GM12878 (cell line): ENCODE data around the gene CACNA2D3. TPM values are rescaled to one million over a fixed set of nuclear protein-coding genes. Genes with fewer than 3 reads are reported as not detected.

Experiments
- ATAC-seq: fragments of 200-7000 bp; cut with Tn5 transposase; 3 replicates; pipeline ENCODE4 v1.9.1; 2020; ENCODE audit warnings: mild to moderate bottlenecking, moderate library complexity
- BruUV-seq: library from RNA; stranded (reverse); fragments of 400-500 nt; replicated peaks from 2 replicates; lab custom pipeline; 2021; lab: Mats Ljungman, UMichigan
- CTCF ChIA-PET: fragments of 300-600 bp; sonication (Branson Sonifier 250); formaldehyde crosslinking; extraction: SDS; loops from one replicate; lab custom pipeline; 2021; ENCODE audit warnings: inconsistent platforms; lab: Yijun Ruan, JAX
- POLR2A ChIA-PET: fragments of 350-600 bp; formaldehyde crosslinking; extraction: SDS; loops from one replicate; lab custom pipeline; 2021; ENCODE audit warnings: inconsistent platforms; lab: Charles Lee
- RAD21 ChIA-PET: fragments of 300-600 bp; sonication (Branson Sonifier 250); formaldehyde crosslinking; loops from one replicate; lab custom pipeline; 2023; ENCODE audit warnings: antibody characterized with exemption; ENCODE audit not compliant: unreplicated experiment; lab: Charles Lee
- SMC1A ChIA-PET: fragments of 300-600 bp; sonication (Branson Sonifier 250); formaldehyde crosslinking; loops from one replicate; lab custom pipeline; 2023; ENCODE audit not compliant: unreplicated experiment, uncharacterized antibody; lab: Charles Lee
- DNase-seq: peaks from one replicate; pipeline ENCODE4 v3.0.0-alpha.2; 2011; ENCODE audit warnings: low read depth, low spot score
- FAIRE-seq: peaks from 3 replicates; lab custom pipeline; 2011; peaks lifted over from hg19 to GRCh38; lab: Jason Lieb, UNC
- H2AFZ ChIP-seq: 2 replicates; pipeline ENCODE4 v1.6.0; 2011; ENCODE audit warnings: low read depth, low read length, control low read depth; ENCODE audit not compliant: control insufficient read depth
- H3K27ac ChIP-seq: 2 replicates; pipeline ENCODE4 v1.5.1; 2011; ENCODE audit warnings: control low read depth; ENCODE audit not compliant: control insufficient read depth, insufficient read depth
- H3K27me3 ChIP-seq, 2 experiments: replicated peaks in 1 of 2; 2 replicates each; pipeline versions ENCODE4 v1.6.0 to v1.6.1; 2011; ENCODE audit warnings: low read length in 1 of 2; ENCODE audit not compliant: control insufficient read depth in 2 of 2, insufficient read depth in 2 of 2
- H3K36me3 ChIP-seq, 2 experiments: 2 replicates each; pipeline ENCODE4 v1.5.1; 2011; ENCODE audit warnings: low read length in 1 of 2; ENCODE audit not compliant: control insufficient read depth in 2 of 2, insufficient read depth in 2 of 2
- H3K4me1 ChIP-seq: 2 replicates; pipeline ENCODE4 v1.6.1; 2011; ENCODE audit warnings: mild to moderate bottlenecking, low read length, moderate library complexity, mixed read lengths; ENCODE audit not compliant: control insufficient read depth, insufficient read depth
- H3K4me2 ChIP-seq: 2 replicates; pipeline ENCODE4 v1.6.0; 2011; ENCODE audit warnings: control low read depth; ENCODE audit not compliant: control insufficient read depth, insufficient read depth
- H3K4me3 ChIP-seq: fragments of 200-600 bp; sonication (generic); 2 replicates; pipeline ENCODE4 v1.5.1; 2016
- H3K79me2 ChIP-seq: 2 replicates; pipeline ENCODE4 v1.6.0; 2011; ENCODE audit warnings: low read length; ENCODE audit not compliant: control insufficient read depth, insufficient read depth
- H3K9ac ChIP-seq: 2 replicates; pipeline ENCODE4 v1.8.0; 2011; ENCODE audit warnings: low read length, control low read depth, mixed read lengths; ENCODE audit not compliant: control insufficient read depth, insufficient read depth
- H3K9me3 ChIP-seq: replicated peaks from 3 replicates; pipeline ENCODE4 v1.5.1; 2011; ENCODE audit warnings: mild to moderate bottlenecking, low read length; ENCODE audit not compliant: control insufficient read depth, insufficient read depth
- H4K20me1 ChIP-seq: 2 replicates; pipeline ENCODE4 v1.6.0; 2011; ENCODE audit not compliant: control insufficient read depth, insufficient read depth
- BACH1 ChIP-seq: fragments of 450-650 bp; IDR thresholded peaks from 2 replicates; pipeline ENCODE4 v1.6.1; 2017; ENCODE audit warnings: mild to moderate bottlenecking, borderline replicate concordance
- CHD4 ChIP-seq: fragments of 200-600 bp; sonication (generic); IDR thresholded peaks from 2 replicates; pipeline ENCODE4 v1.6.1; 2016; ENCODE audit warnings: mild to moderate bottlenecking
- CREM ChIP-seq: IDR thresholded peaks from 2 replicates; pipeline ENCODE4 v1.6.1; 2014; ENCODE audit warnings: antibody characterized with exemption, low read depth
- GATAD2B ChIP-seq: fragments of 450-650 bp; conservative IDR thresholded peaks from 2 replicates; pipeline ENCODE4 v1.6.1; 2017; ENCODE audit warnings: low read depth, mild to moderate bottlenecking, moderate library complexity
- HDAC2 ChIP-seq: fragments of 200-600 bp; sonication (generic); IDR thresholded peaks from 2 replicates; pipeline ENCODE4 v1.6.1; 2017
- NFYB ChIP-seq: IDR thresholded peaks from 2 replicates; pipeline ENCODE4 v1.6.1; 2011; ENCODE audit warnings: low read depth, mild to moderate bottlenecking, low read length, improper control_type of control experiment, moderate library complexity; ENCODE audit not compliant: insufficient read depth
- PAX8 ChIP-seq: fragments of 450-650 bp; IDR thresholded peaks from 2 replicates; pipeline ENCODE4 v1.6.1; 2017; ENCODE audit warnings: mild to moderate bottlenecking, moderate library complexity
- POLR2A ChIP-seq: IDR thresholded peaks from 2 replicates; pipeline ENCODE4 v1.6.1; 2011; ENCODE audit warnings: low read depth, mild to moderate bottlenecking, low read length
- POLR2AphosphoS5 ChIP-seq: IDR thresholded peaks from 2 replicates; pipeline ENCODE4 v1.6.1; 2011; ENCODE audit warnings: mild to moderate bottlenecking, low read length, inconsistent platforms
- RELA ChIP-seq: fragments of 450-650 bp; IDR thresholded peaks from 2 replicates; pipeline ENCODE4 v1.8.0; 2014; ENCODE audit warnings: borderline replicate concordance; ENCODE audit not compliant: partially characterized antibody
- SMARCA5 ChIP-seq: fragments of 450-650 bp; IDR thresholded peaks from 2 replicates; pipeline ENCODE4 v1.6.1; 2017; ENCODE audit warnings: mild to moderate bottlenecking
- SREBF1 ChIP-seq: IDR thresholded peaks from 2 replicates; pipeline ENCODE4 v1.6.1; 2012; ENCODE audit warnings: mild to moderate bottlenecking, low read length
- SRF ChIP-seq, 2 experiments: IDR thresholded peaks; 2 replicates each; pipeline ENCODE4 v1.6.1; 2011; ENCODE audit warnings: low read depth in 2 of 2, low read length in 2 of 2, mild to moderate bottlenecking in 1 of 2, moderate library complexity in 1 of 2
- USF2 ChIP-seq: IDR thresholded peaks from 2 replicates; pipeline ENCODE4 v1.6.1; 2011; ENCODE audit warnings: low read depth, low read length, improper control_type of control experiment, borderline replicate concordance
- WRNIP1 ChIP-seq: IDR thresholded peaks from 2 replicates; pipeline ENCODE4 v1.6.1; 2011; ENCODE audit warnings: low read depth, low read length, improper control_type of control experiment, borderline replicate concordance
- YBX1 ChIP-seq: fragments of 450-650 bp; IDR thresholded peaks from 2 replicates; pipeline ENCODE4 v1.6.1; 2016; ENCODE audit warnings: antibody characterized with exemption
- ZZZ3 ChIP-seq: IDR thresholded peaks from 2 replicates; pipeline ENCODE4 v1.6.1; 2011; ENCODE audit warnings: low read depth; ENCODE audit not compliant: control insufficient read depth, insufficient read length
- WGBS: methylation state at CpG from one replicate; pipeline ENCODE4 v1.1.6; 2016; ENCODE audit warnings: low lambda C conversion rate; ENCODE audit not compliant: insufficient replicate concordance, insufficient coverage; ENCODE audit errors: missing lambda C conversion rate; 5-methylcytosine and 5-hydroxymethylcytosine counted together
- in situ Hi-C: fragments of 300-500 bp; cut with MboI; formaldehyde crosslinking; loops from 9 replicates; pipeline ENCODE4 v1.14.3; 2018; ENCODE audit warnings: mixed read lengths
- intact Hi-C: fragments of 100-400 bp; cut with micrococcal nuclease; formaldehyde crosslinking; loops from one replicate; pipeline ENCODE4 v1.14.2; 2022; ENCODE audit not compliant: unreplicated experiment
- polyA plus RNA-seq, 11 experiments: library from polyadenylated mRNA; depleted of rRNA in 4 of 11; unstranded in 6 of 11; stranded (reverse) in 5 of 11; fragments of >200 nt; fragmentation: Nextera tagmentation in 4 of 11; fragmentation: Illumina TruSeq in 1 of 11; extraction: Ambion mirVana in 4 of 11; extraction: Trizol in 1 of 11; gene quantifications; 1 replicate in 1 of 11; 2 replicates in 10 of 11; pipeline versions ENCODE4 v1.2.1 to v1.2.3, GENCODE V29; 2011 to 2016; ENCODE audit warnings: inconsistent platforms in 2 of 11, missing spikeins in 2 of 11, low read depth in 1 of 11
- total RNA-seq, 4 experiments: library from RNA; depleted of rRNA in 3 of 4; stranded (reverse); fragments of >200 nt in 3 of 4; fragmentation: Illumina TruSeq in 1 of 4; extraction: Trizol in 1 of 4; gene quantifications; 2 replicates each; pipeline versions ENCODE4 v1.2.1 to v1.2.3, GENCODE V29; 2013 to 2021
- TF ChIP-seq, protein P1 (sequence below): fragments of 450-650 bp; formaldehyde crosslinking; IDR thresholded peaks from 2 replicates; pipeline ENCODE4 v1.4.0; 2020; ENCODE audit warnings: mild to moderate bottlenecking, moderate library complexity

CACNA2D3 gene
- total and polyA plus RNA-seq, 10 of the 15 experiments (the other 5 are each of a cell fraction or from before 2014, with no cell fraction given), result not detected

DNA sequence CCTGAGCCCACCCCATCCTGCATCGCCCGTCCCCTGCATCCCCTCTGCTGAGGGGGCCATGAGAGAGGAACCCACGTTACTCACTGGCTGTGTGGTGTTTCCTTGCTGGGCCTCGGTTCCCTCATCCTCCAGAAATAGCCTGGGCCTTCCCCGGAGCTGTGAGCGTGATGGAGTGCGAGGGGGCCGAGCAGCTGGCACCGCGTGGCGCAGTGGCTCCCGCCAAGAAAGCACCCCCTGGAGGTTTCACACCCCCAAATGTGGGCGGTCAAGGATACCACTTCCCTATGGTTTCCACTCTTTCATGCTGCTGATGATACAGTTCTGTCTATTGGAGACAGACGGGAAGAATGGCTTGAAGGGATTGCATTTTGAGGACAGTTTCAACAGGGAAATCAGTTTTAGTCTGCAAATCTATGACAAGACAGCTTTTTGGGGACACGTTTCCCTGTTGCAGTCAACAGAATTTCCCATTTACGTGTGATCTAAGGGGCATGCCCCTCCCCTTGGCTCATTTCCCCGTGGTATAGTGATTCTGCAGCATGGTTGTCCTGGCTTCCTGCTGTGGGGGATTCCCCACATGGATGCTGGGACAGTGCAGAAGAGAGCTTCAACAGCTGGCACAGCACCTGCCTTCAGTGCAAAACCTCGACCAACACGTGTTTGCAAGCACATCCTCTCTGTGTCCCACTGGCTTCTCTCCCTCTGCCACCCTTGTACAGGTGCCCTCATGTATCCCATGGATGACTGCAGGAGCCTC is 428.0 kb downstream of the CACNA2D3 start (continued):
- no peak for TF ChIP-seq ZZZ3

DNA sequence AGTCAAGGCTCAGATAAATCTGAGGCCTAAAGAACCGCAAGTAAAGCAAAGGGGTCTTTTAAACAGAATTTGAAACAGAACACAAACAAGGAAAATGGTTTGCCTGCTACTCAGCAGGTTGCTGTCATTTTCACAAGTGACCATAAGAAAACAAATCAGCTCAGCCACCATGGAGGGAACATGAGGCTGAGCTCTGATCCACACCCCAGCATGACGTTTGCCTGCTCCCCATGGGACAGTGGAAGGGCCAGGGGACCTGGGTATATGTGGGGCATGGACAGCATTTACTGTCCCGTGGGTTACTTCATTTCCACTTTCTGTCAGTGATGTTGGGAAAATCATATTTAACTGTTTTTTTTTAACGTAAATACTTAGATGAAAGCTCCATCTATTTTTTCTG is 434.3 kb downstream of the CACNA2D3 start:
- no peak for DNase-seq
- no peaks in the 10 kb centered on the region for H3K9me3 ChIP-seq
- H3K27ac ChIP-seq, result no peak overlapping the region
- no peaks in the 10 kb centered on the region for H4K20me1 ChIP-seq
- POLR2A ChIA-PET, result no interaction called here
- H3K4me2 ChIP-seq, result no peak overlapping the region
- RAD21 ChIA-PET, result no interaction called here
- TF ChIP-seq PAX8 (no peak), SMARCA5 (no peak), SREBF1 (no peak), GATAD2B (no peak), SRF (IDR thresholded peaks at IDR 0.05; ENCODE audit: low read depth in 2 of 2, low read length in 2 of 2) (no peak), POLR2AphosphoS5 (no peak), HDAC2 (no peak), USF2 (no peak), YBX1 (no peak), POLR2A (no peak), RELA (no peak), CHD4 (no peak), CREM (no peak), WRNIP1 (no peak), BACH1 (no peak), NFYB (no peak)
- TF ChIP-seq, protein P1, sequence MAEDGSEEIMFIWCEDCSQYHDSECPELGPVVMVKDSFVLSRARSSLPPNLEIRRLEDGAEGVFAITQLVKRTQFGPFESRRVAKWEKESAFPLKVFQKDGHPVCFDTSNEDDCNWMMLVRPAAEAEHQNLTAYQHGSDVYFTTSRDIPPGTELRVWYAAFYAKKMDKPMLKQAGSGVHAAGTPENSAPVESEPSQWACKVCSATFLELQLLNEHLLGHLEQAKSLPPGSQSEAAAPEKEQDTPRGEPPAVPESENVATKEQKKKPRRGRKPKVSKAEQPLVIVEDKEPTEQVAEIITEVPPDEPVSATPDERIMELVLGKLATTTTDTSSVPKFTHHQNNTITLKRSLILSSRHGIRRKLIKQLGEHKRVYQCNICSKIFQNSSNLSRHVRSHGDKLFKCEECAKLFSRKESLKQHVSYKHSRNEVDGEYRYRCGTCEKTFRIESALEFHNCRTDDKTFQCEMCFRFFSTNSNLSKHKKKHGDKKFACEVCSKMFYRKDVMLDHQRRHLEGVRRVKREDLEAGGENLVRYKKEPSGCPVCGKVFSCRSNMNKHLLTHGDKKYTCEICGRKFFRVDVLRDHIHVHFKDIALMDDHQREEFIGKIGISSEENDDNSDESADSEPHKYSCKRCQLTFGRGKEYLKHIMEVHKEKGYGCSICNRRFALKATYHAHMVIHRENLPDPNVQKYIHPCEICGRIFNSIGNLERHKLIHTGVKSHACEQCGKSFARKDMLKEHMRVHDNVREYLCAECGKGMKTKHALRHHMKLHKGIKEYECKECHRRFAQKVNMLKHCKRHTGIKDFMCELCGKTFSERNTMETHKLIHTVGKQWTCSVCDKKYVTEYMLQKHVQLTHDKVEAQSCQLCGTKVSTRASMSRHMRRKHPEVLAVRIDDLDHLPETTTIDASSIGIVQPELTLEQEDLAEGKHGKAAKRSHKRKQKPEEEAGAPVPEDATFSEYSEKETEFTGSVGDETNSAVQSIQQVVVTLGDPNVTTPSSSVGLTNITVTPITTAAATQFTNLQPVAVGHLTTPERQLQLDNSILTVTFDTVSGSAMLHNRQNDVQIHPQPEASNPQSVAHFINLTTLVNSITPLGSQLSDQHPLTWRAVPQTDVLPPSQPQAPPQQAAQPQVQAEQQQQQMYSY (CRISPR knock-in tag), result no peak
- intact Hi-C loops, result no loop called here
- H3K36me3 ChIP-seq, result no peaks in the 10 kb centered on the region
- no peak for FAIRE-seq
- H3K4me3 ChIP-seq, result no peak overlapping the region
- H2AFZ ChIP-seq, result no peak overlapping the region
- 0% methylated on average over 4 of the region's 4 CpGs for WGBS
- no TSS peak for BruUV-seq
- H3K27me3 ChIP-seq, result no peaks in the 10 kb centered on the region
- no peaks in the 10 kb centered on the region for H3K79me2 ChIP-seq
- in situ Hi-C loops, result no loop called here
- no peak for ATAC-seq
- SMC1A ChIA-PET, result no interaction called here
- H3K4me1 ChIP-seq, result no peaks in the 10 kb centered on the region
- H3K9ac ChIP-seq, result no peak overlapping the region
- CTCF ChIA-PET, result no interaction called here
